Fibroblast of mammary gland (primary cell): ENCODE data around the gene DCST2.
"Not testable (repeated sequence)": the region's sequence is repeated elsewhere in the genome, so short reads cannot be mapped to it uniquely, and the experiment has no call there.

ENCODE experiments used
- DNase-seq: peaks from one replicate; pipeline ENCODE4 v3.0.0-alpha.2; 2010; ENCODE audit warnings: low read depth
- H3K4me3 ChIP-seq: 2 replicates; pipeline ENCODE4 v1.5.1; 2011; ENCODE audit warnings: low read depth, mild to moderate bottlenecking, low read length, moderate library complexity; ENCODE audit not compliant: control insufficient read depth
- CTCF ChIP-seq: conservative IDR thresholded peaks from 2 replicates; pipeline ENCODE4 v1.5.1; 2011; ENCODE audit warnings: low read depth, low read length, inconsistent platforms; ENCODE audit not compliant: control insufficient read depth, insufficient read depth

Gene DCST2

GRCh38 chr1:154983776-154984466, 49.7 kb downstream of the DCST2 start:
- H3K4me3 ChIP-seq = peak overlapping the region; percentile 99
- DNase-seq = no peak
- TF ChIP-seq CTCF = no peak

GRCh38 chr1:154982897-154983648, 50.5 kb downstream of the DCST2 start, which contains the start of gene FLAD1:
TSS of gene FLAD1 (plus strand) at chr1:154983344. CDS start at chr1:154983695, 351 bp downstream.
- no peak for TF ChIP-seq CTCF
- DNase-seq = peak; percentile 100

GRCh38 chr1:154982341-154982740, 51.2 kb downstream of the DCST2 start:
- TF ChIP-seq CTCF = no peak
- peak overlapping the region; percentile 99 for H3K4me3 ChIP-seq
- DNase-seq = no peak

More at GRCh38 chr1:154982897-154983648, 50.5 kb downstream of the DCST2 start, which contains the start of gene FLAD1:
- peak within 1 kb of the TSS; percentile 99 for H3K4me3 ChIP-seq

GRCh38 chr1:154978360-154978759, 55.2 kb downstream of the DCST2 start:
- H3K4me3 ChIP-seq = no peak overlapping the region
- DNase-seq = no peak
- TF ChIP-seq CTCF = no peak

- not testable (repeated sequence) for H3K4me3 ChIP-seq
These were observed 55.8 kb downstream of the DCST2 start for GRCh38 chr1:154977762-154978161.

GRCh38 chr1:154975409-154976059, 58.0 kb downstream of the DCST2 start:
- peak overlapping the region; percentile 88 for H3K4me3 ChIP-seq
- DNase-seq = peak; percentile 55
- no peak for TF ChIP-seq CTCF

More at GRCh38 chr1:154977762-154978161, 55.8 kb downstream of the DCST2 start:
- DNase-seq = not testable (repeated sequence)
